Colon (tissue), 2 donors: Measurements from ENCODE around the gene MYL6.

Source experiments
- FAIRE-seq: peaks from 2 replicates; lab custom pipeline; 2012; peaks lifted over from hg19 to GRCh38; lab: Jason Lieb, UNC
- donor health status: control.
- donor health status: control.

The MYL6 gene

DNA sequence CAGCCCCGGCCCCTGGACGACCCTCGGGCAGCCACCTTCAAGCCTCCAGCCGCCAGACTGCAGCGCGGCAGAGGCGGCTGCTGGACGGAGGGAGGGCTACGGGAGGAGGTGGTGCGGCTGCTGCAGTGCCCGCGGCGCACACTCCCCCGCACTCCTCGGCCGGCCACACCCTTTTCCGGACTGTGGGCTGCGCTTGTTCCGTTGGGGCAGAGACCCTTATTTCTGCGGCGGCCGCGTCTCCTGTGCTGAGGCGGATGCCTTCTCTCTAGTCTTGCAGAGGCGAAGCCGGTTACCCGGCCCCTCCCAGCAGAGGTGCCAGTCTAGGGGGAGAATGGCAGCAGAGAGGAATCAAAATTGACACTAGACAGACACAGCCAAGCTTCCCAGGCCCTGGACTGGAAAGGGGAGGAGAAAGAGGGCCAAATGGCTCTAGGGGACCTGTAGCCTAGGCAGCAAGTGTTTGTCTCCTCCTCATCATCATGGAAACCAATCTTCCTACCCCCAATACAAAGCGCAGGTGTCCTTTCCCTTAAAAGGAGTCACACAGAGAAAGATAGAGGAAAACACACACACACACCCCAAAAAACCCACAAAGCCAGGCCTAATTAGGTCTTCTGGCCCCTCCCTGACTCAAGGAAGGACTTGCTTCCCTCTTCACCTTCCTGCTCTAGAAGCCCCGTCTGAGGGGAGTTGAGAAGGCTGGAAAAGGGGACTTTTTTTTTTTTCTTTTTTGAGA lies 28.8 kb upstream of the MYL6 start:
- no peak for FAIRE-seq

DNA sequence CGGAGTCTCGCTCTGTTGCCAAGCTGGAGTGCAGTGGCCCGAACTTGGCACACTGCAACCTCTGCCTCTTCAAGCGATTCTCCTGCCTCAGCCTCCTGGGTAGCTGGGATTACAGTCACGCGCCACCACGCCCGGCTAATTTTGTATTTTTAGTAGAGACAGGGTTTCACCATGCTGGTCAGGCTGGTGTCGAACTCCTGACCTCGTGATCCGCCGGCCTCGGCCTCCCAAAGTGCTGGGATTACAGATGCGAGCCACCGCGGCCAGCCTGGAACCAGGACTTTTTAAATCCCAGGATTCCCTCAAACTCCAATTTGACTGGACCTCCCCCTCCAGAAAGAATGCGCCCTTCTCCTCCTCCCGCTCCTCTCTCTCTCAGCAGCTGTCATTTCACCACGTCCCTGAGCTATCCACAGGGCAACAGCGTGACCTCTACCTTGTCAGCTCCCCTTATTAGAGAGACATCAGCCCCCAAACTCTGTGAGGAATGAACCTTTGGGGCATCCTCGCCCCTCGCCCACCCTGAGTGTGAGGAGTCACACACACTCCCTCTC lies 28.1 kb upstream of the MYL6 start:
- FAIRE-seq, result no peak

DNA sequence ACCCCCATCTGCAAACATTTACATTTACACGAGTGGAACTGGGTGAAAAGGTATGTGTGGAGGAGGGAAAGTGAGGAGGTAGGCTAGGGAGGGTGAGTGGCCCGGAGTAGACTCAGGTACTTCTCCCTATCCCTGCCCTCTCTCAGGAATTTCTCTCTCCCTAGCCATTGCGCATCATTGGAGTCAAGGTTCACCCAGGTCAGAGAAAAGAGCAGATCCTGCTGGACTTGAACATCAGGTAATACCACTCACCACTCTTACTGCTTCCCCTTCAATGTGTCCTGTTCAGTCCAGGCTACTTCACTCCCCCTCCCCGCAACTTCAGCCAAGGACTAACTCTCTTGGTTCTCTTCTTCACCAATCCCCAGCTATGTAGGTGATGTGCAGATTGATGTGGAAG lies 27.3 kb upstream of the MYL6 start:
- no peak for FAIRE-seq

DNA sequence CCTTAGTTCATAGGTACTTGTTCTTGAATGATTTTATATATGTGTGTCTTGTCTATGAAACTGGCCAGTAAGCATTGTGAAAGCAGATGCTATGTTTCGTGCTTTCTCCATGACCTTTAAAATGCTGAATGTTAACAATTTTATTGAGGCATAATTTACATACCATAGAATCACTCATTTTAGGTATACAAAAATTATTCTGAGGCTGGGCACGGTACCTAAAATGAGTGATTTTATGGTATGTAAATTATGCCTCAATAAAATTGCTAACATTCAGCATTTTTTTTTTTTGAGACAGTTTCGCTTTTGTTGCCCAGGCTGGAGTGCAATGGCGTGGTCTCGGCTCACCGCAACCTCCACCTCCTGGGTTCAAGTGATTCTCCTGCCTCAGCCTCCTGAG lies 23.3 kb upstream of the MYL6 start:
- no peak for FAIRE-seq

DNA sequence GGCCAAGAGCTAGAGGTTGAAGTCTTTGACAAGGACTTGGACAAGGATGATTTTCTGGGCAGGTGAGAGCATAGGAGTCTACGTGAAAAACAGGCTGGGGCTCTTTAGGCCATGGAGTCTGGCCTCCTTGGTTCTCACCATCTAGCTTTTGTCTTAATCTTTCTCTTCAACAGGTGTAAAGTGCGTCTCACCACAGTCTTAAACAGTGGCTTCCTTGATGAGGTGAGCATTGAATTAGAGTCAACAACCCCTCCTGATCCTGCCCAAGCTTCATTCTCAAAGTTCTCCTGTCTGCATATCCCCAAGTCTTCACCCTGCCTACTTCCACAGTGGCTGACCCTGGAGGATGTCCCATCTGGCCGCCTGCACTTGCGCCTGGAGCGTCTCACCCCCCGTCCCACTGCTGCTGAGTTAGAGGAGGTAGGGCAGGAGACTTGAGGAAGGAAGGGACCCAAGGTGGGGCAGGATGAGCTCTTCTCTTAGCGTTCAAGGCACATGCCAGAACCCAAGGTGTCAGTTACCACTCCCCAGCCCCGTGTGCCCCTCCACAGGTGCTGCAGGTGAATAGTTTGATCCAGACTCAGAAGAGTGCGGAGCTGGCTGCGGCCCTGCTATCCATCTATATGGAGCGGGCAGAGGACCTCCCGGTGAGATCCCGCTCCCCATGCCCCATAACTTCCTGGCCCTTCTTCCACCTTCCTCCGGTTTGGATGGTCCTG lies 20.1 kb upstream of the MYL6 start:
- FAIRE-seq, result no peak

DNA sequence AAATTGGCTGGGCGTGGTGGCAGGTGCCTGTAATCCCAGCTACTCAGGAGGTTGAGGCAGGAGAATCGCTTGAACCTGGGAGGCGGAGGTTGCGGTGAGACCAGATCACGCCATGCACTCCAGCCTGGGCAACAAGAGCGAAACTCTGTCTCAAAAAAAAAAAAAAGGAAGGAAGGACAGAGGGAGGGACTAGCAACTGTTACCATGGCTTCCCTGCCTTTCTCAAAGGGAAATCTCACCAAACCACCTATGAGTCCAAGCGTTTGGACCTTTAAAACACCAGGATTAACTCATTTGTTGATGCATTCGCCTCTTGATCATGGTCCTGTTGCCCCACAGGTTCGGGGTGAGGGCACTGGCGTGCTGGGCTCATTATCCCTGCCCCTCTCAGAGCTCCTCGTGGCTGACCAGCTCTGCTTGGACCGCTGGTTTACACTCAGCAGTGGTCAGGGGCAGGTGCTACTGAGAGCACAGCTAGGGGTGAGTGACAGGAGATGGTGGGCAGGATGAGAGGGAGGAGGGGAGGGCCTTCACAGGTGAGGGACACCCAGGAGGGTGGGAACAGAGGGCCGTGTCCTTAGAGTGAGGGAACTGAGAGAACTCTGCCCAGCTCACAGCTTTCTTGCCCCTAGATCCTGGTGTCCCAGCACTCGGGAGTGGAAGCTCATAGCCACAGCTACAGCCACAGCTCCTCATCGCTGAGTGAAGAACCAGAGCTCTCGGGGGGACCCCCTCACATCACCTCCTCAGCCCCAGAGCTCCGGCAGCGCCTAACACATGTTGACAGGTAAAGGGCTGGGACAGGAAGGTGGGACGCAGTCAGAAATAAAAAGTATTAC lies 16.0 kb upstream of the MYL6 start:
- no peak for FAIRE-seq

DNA sequence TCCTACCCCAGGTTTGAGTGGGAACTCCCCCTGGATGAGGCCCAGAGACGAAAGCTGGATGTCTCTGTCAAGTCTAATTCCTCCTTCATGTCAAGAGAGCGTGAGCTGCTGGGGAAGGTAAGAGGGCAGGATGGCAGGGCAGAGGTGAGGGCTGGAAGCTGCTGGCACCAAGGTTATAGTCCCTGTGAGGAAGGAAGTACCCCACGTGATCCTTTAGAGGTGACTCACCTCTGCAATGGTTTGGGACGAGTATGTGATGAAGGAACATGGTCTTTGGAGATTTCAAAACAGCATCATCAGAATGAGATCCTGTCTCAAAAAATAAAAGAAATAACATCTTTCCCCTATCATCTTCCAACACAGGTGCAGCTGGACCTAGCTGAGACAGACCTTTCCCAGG lies 14.9 kb upstream of the MYL6 start:
- no peak for FAIRE-seq

DNA sequence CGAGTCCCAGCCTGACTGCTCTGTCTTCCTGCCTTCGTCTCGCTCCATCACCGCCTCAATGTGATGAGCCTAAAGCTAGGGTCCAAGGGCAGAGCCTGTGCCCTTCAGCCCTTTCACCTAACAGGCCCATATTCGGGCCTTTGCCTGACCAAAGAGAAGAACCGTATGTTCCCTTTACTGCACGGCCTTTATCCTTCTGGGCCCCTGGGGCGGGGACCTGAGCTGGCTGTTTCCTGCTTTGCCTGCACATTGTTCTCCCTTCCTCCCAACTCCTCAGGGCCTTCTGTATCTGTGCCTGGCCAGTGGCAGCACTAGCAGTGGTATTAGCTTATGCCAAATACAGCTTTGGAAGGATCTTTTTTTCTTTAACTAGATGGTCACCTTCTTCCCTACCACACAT lies 14.3 kb upstream of the MYL6 start:
- FAIRE-seq, result no peak

DNA sequence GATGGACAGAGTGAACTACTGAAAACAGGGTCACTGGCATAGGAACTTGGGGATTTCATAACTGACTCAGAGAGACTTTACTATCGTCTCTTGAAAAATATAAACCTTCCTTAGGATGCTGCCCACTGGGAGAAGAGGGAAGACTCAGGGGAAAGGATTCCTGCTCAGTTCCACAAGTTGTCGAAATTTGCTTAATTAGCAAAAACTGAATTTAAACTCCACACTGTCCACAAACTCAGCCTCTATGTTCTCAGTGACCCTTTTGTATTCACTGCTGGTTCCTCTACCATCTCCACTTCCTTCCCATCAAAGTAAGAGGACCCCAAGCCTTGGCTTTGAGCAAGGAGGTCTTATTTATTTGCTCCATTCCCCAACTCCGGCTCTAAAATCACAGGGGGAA lies 12.9 kb upstream of the MYL6 start:
- FAIRE-seq, result no peak

DNA sequence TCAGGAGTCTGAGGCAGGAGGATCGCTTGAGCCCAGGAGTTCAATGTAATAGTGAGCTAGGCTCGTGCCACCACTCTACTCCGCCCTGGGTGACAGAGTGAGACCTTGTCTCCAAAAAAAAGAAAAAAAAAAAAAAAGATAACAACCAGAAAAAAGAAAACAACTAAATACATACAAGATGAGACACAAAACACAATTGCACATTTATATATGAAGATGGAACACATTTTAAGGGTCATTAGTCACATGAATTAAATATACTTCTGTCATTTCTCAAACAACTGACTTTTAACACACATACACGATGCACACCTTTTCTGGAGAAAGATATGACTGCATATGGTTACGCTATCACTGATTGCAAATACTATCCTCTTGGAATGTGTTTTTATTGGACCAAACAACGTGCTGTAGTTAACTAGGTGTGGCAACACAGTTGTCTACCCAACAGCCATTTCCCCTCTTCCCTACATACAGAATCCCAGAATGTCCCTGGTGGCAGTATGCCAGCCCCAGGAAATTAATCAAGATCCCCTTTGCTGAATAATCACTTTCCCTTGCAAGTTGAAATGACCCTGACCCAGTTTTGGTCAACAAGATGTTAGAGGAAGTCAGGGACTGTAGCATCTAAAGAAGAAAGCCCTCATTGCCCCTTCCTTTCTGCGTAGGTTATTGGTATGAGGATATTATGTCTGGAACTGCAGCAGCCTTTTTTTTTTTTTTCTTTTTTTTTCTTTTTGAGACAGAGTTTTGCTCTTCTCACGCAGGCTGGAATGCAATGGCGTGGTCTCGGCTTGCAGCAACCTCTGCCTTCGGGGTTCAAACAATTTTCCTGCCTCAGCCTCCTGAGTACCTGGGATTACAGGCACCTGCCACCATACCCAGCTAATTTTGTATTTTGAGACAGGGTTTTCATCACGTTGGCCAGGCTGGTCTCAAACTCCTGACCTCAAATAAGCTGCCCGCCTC lies 11.4 kb upstream of the MYL6 start:
- peak; percentile 58 for FAIRE-seq

DNA sequence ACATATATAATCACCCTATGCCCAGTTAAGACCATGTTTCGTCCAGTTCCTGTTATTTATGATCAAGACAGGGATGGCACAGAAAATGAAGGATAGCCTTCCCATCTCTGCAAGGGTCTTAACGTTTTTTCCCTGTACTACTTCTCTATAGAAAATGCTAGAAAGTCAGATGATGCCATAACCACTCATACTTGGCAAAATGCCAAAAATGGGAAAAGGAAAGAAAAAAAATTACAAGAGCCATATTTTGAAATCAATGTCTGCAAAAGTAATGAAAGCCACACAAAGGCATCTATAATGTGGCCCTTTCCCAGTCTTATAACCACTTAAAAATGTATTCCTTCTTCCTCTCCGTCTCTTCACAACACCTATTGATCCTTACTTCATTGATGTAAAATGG lies 7.6 kb upstream of the MYL6 start:
- no peak for FAIRE-seq

DNA sequence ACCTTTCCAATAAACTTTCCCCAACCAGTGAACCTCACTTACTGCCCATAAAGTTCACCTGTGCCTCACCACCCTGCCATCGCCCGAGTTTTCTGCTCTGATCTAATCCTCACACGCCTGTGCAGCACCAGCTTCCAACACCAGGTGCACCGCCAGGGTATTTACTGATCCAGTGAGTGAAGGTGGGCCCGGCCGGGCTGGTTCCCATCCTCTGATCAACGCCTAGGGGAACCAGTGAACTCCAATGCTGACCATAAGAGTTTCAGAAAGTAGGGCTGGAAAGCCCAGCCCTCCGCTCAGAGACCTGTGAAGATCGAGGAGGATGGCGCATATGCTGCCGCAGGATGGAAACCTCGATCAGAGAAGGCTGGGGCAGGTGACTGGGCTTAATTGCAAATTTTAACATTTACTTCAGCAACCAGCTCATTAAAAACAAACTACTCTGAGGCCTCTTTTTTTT lies 6.5 kb upstream of the MYL6 start:
- FAIRE-seq, result no peak

DNA sequence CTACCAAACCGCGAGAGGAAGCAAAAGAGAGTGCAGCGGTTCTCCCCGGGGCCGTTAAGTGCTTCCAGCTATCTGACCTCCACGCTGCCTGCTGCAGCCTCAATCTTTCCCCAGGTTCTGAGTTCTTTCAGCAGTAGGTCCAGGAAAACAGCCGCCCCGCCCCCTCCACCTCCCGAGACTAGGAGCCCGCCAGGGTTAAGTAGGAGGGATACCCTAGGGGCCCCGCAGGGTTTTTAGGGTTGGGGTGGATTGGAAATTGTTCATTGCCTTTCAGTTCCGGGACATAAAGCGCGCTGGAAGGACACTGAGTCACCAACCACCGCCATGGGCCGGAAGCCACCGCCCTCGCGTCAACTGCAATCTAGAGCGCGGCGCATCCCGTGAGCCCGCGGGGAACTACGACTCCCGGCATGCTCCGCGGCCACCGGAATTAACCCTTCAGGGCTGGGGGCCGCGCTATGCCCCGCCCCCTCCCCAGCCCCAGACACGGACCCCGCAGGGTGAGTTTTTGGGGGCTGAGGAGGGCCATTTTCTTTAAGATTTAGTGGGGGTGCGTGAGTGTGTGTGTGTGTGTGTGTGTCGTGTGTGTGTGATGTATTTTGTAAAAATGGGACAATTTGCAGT lies 5.9 kb upstream of the MYL6 start, which contains the start of gene MYL6B:
Gene MYL6B, plus strand, starts transcription at position 456 of the 624 bp plus-strand sequence. CDS start 1,332 bp downstream, outside the sequence.
- FAIRE-seq, result no peak

DNA sequence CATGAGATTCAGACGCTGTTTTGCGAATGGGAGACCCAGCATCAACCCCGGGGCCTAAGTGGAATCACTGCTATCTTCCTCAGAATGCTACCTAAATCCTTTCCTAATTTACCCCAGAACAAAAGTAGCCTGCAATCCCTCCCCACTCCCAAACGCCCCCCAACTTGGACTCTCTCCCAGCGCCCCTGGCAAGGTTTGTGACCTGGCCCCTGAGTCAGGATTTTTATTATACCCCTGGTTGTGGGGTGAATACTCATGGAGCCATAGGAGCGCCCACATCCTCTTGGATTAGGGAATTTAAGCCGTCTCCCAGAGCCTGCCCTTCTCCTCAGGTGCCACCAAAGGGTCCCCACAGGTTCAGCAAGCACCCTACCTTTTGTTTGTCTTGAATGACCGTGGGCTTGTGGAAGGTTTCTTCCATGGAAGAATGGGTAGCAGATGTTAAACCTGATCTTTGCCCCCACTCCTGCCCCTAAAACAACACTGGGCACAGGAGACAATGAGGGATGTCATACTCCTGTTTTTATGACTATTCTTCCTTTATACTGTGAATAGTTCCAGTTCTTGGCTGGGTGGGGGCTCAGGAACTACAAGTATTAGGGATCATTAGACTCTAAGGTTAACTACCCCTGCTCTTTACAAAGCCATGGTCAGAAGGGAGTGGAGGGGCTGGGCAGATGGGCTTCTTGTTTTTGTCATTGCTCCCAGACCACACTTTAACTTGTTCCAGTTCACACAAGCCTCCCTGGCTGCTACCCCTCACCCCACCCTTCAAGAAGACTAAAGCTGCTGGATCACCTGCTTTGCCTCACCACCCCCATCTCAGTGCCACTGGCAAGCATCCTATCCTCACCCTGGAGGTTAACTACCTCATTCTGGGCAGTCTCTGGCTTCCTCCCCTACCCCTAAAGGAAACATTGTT lies 5.1 kb upstream of the MYL6 start:
- no peak for FAIRE-seq

DNA sequence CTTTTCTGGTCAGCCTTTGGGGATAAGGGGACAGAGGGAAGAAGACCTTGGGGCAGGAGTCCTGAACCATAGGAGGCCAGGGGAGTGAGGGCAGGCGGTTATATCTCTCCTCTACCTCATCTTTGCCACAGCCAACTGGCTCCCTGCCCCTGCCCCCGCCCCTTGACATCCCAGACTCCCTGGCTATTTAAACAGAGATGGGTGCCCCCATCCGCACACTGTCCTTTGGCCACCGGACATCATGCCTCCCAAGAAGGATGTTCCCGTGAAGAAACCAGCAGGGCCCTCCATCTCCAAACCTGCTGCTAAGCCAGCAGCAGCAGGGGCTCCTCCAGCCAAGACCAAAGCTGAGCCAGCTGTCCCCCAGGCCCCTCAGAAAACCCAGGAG lies 4.5 kb upstream of the MYL6 start:
- no peak for FAIRE-seq

DNA sequence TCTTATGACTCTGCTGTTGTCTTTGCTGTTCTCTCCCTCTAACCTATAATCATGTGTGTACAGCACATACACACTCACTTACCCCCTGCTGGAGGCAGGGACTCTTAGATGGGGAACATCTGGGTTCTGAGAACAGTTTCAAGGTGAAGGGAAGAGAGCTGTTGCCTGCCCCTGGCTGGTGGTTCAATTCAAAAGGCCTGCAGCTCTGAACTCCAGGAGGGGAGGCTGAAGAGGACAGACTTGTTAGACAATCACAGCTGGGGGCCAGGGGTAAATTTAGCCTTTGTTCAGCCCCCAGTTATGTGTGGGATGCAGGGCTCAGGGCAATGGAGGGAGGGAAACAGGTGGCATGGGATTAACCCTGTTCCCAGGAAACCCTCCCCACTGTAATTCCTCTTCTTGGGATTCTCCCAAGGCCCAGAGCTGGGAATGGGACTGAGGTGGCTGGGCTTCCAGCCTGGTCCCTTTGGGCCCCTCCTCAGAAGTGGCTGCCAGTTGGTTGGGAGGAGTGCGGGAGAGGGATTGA lies 3.9 kb upstream of the MYL6 start:
- no peak for FAIRE-seq

DNA sequence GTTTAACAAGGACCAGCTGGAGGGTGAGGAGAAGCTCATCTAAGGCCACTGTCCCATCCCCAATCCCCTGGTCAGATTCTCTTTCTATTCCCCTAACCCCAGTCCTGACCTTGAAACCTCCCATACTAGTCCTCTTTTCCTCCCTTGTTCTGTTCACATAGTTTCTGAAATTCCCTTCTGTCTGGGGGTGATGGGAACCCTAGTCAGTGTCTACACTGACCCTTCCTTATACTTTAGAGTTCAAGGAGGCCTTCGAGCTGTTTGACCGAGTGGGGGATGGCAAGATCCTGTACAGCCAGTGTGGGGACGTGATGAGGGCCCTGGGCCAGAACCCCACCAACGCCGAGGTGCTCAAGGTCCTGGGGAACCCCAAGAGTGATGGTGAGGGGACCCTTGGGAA lies 3.3 kb upstream of the MYL6 start:
- no peak for FAIRE-seq

DNA sequence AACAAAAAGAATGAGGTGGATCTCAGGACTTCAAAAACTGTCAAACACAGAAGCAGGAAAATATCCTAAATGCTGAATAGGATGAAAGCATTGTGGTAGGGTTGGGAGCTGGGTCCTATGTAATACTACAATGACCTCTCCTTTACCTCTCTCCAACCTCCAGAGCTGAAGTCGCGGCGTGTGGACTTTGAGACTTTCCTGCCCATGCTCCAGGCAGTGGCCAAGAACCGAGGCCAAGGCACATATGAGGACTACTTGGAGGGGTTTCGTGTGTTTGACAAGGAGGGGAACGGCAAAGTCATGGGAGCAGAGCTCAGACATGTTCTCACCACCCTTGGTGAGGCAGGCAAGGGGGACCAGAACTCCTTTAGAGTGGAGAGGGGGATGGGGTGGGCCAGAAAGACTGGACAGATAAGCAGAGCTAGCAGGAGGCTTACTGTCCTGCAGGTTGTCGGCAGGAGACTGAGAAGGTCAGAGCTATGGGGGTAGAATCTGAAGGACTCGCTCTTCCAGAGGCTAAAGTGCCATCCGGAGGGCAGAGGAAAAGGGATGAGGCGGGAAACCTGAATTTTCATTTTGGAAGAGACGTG lies 2.8 kb upstream of the MYL6 start:
- FAIRE-seq, result no peak
